ENCODE measurements around the gene RFX5. TPM values are rescaled to one million over a fixed set of nuclear protein-coding genes. Genes with fewer than 3 reads are reported as not detected.

Gene RFX5
- total and polyA plus RNA-seq, 9 of the 15 experiments (the other 6 are each of a cell fraction or from before 2014, with no cell fraction given), result 3.8 to 48.2 (median 32.2) TPM

DNA sequence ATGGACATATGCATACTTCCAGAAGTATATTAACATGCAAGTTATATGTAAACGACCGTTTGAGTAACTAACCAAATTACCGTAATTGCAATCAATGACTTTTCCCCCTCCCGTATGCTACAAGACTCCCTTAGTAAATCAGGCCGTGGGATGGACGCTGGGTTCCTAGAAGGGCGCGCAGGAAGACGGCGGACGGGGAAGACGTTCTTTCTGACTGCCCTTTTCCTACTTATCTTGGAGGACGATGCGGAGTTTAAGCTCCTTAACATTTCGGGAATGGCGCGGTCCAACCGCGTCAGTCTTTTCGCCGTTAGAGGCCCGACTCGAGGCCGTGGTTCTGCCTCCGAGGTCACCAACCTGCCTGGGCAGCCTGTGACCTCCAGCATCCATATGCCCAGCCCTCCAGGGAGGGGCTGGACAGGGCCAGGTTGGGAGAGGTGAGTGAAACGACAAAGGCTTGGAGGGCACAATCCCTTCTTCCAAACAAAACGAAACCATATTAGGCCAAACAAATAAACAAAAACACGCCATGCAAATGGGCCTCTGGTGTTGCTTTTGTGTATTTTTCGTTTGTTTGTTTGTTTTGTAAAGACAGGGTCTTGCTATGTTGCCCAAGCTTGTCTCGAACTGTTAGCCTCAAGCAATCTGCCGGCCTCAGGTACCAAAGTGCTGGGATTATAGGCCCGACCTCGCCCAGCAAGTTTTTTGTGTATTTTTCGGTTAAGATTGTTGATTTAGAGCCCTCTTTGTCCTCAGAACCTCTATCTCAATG, 19.0 kb downstream of the RFX5 start (continued):
- TF ChIP-seq, protein P1, sequence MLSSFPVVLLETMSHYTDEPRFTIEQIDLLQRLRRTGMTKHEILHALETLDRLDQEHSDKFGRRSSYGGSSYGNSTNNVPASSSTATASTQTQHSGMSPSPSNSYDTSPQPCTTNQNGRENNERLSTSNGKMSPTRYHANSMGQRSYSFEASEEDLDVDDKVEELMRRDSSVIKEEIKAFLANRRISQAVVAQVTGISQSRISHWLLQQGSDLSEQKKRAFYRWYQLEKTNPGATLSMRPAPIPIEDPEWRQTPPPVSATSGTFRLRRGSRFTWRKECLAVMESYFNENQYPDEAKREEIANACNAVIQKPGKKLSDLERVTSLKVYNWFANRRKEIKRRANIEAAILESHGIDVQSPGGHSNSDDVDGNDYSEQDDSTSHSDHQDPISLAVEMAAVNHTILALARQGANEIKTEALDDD (IDR thresholded peaks at IDR 0.05), result 0 out of 2 replicates have a peak, but pooled peaks have one; percentile 11
- no peak for TF ChIP-seq TSC22D4 (tag; IDR thresholded peaks at IDR 0.05)
- TF ChIP-seq ZBTB1 (CRISPR knock-in tag; IDR thresholded peaks at IDR 0.05; ENCODE audit: borderline replicate concordance, low read depth), result peak; percentile 57
- 0 out of 2 replicates have a peak, but pooled peaks have one; percentile 9 for TF ChIP-seq TEAD4 (IDR thresholded peaks at IDR 0.05; ENCODE audit: low read length)
- no peak for TF ChIP-seq TEAD4 (CRISPR knock-in tag; IDR thresholded peaks at IDR 0.05; ENCODE audit: borderline replicate concordance)
- TF ChIP-seq PPARD (CRISPR knock-in tag; IDR thresholded peaks at IDR 0.05), result no peak
- TF ChIP-seq GTF2F1 (IDR thresholded peaks at IDR 0.05; ENCODE audit: low read depth, low read length), result no peak
- TF ChIP-seq, protein P2, sequence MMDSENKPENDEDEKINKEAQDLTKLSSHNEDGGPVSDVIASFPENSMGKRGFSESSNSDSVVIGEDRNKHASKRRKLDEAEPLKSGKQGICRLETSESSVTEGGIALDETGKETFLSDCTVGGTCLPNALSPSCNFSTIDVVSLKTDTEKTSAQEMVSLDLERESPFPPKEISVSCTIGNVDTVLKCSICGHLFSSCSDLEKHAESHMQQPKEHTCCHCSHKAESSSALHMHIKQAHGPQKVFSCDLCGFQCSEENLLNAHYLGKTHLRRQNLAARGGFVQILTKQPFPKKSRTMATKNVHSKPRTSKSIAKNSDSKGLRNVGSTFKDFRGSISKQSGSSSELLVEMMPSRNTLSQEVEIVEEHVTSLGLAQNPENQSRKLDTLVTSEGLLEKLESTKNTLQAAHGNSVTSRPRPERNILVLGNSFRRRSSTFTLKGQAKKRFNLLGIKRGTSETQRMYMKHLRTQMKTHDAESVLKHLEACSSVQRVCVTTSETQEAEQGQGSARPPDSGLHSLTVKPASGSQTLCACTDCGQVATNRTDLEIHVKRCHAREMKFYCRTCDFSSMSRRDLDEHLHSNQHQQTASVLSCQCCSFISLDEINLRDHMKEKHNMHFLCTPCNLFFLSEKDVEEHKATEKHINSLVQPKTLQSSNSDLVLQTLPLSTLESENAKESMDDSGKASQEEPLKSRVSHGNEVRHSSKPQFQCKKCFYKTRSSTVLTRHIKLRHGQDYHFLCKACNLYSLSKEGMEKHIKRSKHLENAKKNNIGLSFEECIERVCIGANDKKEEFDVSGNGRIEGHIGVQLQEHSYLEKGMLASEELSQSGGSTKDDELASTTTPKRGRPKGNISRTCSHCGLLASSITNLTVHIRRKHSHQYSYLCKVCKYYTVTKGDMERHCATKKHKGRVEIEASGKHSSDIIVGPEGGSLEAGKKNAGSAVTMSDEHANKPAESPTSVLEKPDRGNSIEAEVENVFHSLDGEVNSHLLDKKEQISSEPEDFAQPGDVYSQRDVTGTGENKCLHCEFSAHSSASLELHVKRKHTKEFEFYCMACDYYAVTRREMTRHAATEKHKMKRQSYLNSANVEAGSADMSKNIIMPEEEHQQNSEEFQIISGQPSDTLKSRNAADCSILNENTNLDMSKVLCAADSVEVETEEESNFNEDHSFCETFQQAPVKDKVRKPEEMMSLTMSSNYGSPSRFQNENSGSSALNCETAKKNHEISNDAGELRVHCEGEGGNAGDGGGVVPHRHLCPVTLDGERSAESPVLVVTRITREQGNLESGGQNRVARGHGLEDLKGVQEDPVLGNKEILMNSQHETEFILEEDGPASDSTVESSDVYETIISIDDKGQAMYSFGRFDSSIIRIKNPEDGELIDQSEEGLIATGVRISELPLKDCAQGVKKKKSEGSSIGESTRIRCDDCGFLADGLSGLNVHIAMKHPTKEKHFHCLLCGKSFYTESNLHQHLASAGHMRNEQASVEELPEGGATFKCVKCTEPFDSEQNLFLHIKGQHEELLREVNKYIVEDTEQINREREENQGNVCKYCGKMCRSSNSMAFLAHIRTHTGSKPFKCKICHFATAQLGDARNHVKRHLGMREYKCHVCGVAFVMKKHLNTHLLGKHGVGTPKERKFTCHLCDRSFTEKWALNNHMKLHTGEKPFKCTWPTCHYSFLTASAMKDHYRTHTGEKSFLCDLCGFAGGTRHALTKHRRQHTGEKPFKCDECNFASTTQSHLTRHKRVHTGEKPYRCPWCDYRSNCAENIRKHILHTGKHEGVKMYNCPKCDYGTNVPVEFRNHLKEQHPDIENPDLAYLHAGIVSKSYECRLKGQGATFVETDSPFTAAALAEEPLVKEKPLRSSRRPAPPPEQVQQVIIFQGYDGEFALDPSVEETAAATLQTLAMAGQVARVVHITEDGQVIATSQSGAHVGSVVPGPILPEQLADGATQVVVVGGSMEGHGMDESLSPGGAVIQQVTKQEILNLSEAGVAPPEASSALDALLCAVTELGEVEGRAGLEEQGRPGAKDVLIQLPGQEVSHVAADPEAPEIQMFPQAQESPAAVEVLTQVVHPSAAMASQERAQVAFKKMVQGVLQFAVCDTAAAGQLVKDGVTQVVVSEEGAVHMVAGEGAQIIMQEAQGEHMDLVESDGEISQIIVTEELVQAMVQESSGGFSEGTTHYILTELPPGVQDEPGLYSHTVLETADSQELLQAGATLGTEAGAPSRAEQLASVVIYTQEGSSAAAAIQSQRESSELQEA (IDR thresholded peaks at IDR 0.05; ENCODE audit: low read depth), result peak; percentile 57
- peak; percentile 70 for TF ChIP-seq PHF20 (IDR thresholded peaks at IDR 0.05; ENCODE audit: partially characterized antibody)
- peak; percentile 62; the same call in 1 of the 2 replicates for TF ChIP-seq CREB1 (IDR thresholded peaks at IDR 0.05)
- TF ChIP-seq CREB1 (CRISPR knock-in tag; IDR thresholded peaks at IDR 0.05), result peak; percentile 64
- TF ChIP-seq ZFPM2 (CRISPR knock-in tag; IDR thresholded peaks at IDR 0.05), result no peak
- peak; percentile 41; the same call in 1 of the 2 replicates for TF ChIP-seq EP400 (IDR thresholded peaks at IDR 0.05)
- TF ChIP-seq, protein P3, sequence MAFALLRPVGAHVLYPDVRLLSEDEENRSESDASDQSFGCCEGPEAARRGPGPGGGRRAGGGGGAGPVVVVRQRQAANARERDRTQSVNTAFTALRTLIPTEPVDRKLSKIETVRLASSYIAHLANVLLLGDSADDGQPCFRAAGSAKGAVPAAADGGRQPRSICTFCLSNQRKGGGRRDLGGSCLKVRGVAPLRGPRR (CRISPR knock-in tag; IDR thresholded peaks at IDR 0.05), result no peak
- 0 out of 2 replicates have a peak, but pooled peaks have one; percentile 22 for TF ChIP-seq ESRRA (IDR thresholded peaks at IDR 0.05; ENCODE audit: borderline replicate concordance, low read depth)
- TF ChIP-seq MTA1 (IDR thresholded peaks at IDR 0.05; ENCODE audit: borderline replicate concordance), result peak; percentile 55; the same call in 1 of the 2 replicates
- 0 out of 4 replicates have a peak, but pooled peaks of 1 of the 2 experiments have one; percentile 8 for TF ChIP-seq TEAD1 (CRISPR knock-in tag; IDR thresholded peaks at IDR 0.05)

Measured in K562 (cell line).